HS-27A (cell line): Measurements from ENCODE around the gene TADA2B.

ENCODE experiments used
- DNase-seq: peaks from one replicate; pipeline ENCODE4 v3.0.0-alpha.2; 2012; ENCODE audit warnings: low read depth, missing footprints

The TADA2B gene

DNA sequence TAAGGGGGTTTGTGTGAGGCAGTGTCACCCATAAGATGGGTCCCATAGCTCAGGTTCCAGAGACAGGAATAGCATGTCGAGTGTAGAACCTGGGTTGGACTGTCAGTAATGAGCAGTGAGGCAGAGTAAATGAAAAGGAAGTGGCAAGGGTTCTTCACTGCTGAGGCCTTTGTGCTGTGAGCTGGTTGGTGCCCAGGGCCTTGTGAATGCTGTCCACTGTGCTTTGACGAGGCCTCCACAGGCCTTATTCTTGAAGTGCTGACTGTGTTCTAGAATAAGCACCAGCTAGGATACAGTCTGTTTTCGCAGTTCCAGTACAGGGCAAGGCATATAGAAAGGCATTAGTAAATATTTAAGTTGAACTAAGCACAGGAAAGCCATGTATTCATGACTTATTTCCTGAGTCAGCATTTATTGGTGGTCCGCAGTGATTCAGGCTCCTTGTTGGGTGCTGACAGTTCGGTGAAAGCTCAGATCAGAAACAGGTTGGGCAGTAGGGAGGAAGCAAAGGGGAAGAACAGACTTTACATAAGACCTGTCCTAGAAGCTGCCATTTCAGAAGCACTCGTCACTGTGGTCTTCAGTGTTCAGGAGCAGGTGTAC, 25.6 kb upstream of the TADA2B start:
- no peak for DNase-seq

DNA sequence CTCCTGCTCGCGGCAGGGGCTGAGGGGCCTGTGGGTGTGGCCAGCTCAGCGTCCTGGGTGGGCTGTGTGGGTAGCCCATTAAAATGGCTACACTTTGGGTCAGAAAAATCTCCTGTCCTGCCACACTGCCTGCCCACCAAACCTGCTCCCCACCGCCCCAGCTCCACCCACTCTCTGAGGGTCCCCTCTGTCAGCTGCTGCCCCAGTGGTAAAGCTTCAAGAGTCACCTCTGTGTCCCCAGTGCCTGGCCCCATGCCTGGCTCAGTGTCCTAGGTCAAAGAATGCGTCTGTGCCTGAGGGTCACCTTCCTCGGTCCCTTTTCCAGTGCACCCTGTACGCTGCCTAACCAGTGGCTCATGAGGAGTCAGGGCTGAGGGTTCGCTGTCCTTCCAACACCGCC, 24.9 kb upstream of the TADA2B start:
- no peak for DNase-seq

DNA sequence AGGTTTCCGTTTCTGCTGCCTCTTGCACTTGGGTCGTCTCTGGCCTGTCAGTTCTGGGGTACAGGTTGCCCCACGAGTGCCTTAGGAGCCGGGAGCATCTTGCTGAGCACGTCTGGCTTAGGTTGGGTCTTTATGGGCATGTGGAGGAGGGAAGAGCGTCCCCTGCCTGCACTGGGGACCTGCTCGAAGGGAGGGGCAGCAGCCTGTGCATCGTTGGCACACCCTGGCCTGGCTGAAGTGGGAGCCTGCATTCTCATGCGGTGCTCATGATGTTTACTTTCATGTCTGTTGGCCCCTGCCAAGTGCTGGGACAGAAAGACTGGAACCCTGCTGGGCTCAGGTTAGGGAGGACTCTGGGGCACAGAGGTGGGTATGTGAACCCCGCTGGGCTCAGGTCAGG, 23.8 kb upstream of the TADA2B start:
- DNase-seq: no peak

DNA sequence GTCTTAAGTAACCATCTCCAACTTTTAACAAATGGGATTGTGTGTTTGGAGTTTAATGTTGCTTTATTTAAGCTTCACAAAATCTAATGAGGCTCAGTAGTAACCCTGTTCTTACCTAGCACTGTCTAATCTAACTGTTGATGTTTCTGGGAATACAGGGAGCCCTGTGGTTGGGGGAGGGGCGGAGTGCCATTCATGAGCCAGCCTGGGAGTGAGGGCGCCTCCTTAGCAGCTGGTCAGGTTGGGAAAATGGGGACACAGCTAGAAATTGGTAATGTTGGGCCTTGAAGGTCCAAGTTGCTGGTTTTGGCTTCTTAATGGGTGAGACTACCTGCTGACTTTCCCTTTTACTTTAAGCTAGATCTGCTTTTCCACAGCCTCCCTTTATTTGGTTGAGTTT, 22.9 kb upstream of the TADA2B start:
- no peak for DNase-seq

DNA sequence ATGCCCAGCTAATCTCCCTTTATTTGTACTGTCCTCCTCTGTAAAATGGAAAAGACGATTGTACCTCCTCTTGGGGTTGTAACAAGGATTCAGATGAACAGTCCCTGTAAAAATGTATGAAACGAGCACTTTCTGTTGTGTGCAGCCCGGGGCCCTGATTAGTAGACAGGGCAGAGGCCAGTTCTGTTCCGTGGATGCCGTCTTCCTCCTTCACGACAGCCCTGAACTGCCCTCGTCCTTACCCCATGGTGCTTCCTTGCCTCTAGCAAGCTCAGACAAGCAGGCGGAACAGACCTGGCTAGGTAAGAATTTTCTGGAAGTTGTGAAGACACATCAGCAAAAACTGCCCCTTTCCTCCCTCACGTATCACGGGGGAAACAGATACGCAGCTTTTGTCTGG, 22.3 kb upstream of the TADA2B start:
- DNase-seq: no peak

DNA sequence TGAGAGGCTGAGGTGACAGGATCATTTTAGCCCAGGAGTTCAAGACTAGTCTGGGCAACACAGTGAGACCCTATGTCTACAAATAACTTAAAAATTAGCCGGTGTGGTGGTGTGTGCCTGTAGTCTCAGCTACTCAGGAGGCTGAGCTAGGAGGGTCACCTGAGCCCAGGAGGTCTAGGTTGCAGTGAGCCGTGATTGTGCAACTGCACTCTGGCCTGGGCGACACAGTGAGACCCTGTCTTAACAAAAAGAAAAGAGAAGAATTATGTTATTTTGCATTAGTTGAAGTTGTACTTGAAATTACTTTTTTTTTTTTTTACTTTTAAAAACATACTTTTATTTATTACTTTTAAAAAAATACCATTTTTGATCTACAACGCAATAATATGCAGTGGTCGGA, 21.8 kb upstream of the TADA2B start:
- DNase-seq: no peak

DNA sequence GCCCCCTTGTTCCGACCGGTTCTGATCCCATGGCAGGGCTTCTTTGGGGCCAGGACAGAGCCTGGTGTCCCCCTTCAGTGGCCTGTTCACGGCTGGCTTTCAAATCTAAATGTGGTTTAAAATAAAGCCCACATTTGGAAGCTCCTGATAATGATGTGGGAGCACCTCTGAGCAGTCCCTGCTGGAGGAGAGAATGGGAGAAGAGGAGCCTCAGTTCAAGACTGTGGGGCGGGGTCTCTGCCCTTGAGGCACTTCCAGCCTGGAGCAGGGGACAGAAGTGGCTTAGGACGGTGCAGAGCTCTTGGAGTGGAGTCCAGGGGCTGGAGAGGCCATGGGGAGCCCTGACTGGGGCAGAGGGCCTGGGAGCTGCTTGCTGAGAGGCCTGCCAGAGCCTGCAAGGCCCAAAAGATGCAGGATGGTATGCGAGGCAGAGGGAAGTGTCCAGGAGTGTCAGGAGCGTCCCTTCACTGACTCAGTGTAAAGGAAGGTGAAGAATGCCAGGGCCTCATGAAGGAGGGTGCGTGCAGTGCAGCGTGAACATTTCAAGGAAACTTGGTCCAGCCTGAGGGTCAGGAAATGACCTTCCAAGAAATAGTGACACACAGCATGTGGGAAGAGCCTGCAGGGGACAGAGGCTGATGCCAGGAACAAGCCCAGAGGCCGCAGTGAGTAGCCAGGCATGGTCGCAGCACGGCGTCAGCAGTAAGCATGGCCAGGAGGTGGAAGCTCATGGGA, 21.1 kb upstream of the TADA2B start:
- DNase-seq: peak; percentile 88

DNA sequence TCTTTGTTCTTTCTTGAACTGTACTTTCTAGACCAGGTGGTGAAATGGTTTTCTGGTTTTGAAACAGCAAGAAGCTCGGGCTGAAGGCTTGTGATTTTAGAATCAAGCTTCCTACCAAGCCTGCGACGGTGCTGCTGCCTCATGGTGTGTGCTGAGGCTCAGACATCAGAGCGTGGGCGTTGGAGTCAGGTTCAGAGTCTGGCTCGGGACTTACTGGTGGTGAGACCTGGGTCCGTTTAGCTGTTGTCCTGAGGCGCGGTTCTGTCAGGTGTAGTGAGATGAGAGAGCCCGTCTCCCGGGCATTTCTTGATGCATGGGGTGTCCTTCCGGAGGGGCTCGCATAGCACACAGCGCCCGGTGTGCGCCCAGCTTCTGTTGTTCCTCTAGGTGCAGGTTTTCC, 19.7 kb upstream of the TADA2B start:
- no peak for DNase-seq

DNA sequence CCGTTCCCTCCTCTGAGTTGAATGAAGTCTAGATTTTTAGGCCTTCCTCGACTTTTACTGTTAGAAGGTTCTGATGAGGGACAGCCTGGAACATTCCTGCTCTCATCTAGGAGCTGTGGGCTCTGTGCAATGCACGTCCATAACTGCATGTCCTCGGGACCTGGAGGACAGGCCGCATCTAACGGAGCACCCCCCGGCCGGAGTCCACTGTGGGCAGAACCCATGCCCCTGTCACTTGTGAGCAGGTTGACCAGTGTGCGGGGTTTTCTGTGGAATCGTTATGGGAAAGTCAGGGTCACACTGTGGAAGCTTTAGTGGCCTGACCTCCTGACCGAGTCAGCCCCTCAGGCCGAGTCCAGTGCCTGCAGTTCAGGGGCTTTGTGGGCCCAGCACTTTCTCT, 19.3 kb upstream of the TADA2B start:
- no peak for DNase-seq

DNA sequence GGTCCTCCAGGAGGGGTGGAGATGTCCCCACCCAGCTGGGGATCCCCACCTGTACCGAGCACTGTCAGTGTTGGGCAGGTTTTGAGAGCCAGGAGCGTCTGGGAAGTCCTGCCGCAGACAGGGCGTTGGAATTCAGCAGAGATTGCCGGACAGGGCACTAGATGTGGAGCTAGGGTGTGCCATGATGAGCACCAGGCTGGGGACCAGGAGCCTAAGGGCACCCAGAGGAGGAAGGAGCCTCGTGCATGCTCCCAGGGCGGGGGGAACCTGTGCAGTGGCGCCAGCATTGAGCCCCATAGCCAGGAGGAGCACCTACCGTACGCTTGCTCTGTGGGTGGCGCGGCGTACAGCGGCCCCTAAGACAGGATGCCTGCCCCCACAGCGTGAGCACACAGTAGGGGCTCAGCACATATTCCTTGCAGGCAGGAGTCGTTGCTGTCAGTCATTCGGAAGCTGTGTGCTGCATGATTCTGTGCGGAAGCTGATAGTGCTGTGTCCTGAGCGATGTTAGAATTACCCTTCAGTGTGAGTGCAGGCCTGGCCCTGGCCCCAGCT, 18.8 kb upstream of the TADA2B start:
- no peak for DNase-seq

DNA sequence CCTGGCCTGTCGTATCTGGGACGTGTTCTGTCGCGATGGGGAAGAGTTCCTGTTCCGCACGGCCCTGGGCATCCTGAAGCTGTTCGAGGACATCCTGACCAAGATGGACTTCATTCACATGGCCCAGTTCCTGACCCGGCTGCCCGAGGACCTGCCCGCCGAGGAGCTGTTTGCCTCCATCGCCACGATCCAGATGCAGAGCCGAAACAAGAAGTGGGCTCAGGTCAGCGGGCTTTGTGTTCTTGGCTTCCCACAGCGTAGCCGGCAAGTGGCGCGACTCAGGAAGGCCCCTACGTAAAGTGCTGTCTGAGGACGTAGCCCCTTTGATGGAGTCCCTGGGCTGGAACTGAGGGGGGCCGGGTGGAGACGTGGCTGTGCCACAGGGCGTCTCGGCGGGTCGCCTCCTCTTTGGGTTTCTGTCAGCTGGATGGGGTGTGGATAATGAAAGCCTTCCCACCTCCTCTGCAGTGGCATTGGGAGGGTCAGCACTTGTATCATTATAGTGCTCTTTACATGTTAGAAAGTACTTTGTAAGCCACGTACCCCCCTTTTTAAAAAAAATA, 18.1 kb upstream of the TADA2B start:
- no peak for DNase-seq

DNA sequence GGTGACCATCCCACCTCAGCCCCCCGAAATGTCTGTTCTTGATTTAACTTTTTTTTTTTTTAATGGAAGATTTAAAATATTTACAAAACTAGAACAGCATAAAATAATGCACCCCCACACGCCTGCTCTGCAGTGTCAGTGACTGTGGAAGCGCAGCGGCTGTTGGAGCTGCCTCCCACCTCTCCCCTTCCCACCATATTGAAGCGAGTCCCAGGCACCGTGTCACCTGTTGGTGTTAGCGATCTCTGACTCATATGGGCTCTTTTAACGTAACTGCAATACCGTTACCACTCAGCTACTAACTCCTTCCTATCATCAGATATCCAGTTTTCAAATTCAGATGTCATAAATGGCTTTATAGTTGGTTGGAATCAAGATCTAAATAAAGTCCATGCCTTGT, 17.1 kb upstream of the TADA2B start:
- DNase-seq: no peak

DNA sequence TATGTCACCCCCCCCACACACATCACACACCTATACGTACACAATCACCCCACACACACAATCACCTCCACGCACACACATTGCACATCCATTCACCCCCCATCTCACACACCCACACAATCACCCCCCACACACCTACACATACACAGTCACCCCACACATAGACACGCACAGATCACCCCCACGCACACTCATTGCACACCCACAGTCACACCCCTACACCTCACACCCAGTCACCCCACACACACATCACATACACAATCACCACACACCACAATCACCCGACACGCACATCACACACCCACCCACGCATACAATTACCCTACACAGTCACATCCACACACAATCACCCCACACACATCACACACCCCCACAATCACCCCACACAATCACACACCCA, 15.9 kb upstream of the TADA2B start:
- no peak for DNase-seq

DNA sequence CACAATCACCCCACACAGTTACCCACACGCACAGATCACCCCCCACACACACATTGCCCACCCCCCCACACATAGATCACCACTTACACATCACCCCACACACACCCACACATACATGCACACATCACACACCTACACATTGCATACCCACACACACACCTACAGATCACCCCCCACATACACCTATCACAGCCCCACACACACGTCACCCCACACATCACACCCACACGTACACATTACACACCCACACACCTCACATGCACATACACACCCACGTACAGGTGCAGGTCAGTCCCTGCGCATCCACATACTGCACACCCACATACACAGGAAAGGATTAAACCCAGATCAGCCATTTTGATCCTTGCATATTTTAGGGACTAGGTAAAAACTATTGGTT, 15.3 kb upstream of the TADA2B start:
- no peak for DNase-seq

DNA sequence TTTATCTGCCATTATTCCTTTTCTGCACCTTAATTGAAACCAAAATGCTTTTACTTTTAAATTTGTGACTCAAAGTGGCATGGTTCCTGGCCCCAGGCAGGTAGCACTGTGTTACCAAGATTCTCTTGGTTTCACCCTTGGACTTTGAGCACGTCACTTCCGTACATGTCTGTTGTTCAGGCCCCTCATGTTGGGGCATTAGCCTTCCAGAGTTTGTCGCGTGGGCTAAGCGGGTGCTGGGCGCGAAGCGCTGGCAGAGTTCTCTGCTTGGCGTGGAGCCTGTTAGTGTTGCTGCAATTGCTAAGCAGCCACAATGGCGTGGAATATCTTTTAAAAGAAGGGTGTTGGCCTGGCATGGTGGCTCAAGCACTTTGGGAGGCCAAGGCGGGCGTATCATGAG, 14.0 kb upstream of the TADA2B start:
- no peak for DNase-seq

DNA sequence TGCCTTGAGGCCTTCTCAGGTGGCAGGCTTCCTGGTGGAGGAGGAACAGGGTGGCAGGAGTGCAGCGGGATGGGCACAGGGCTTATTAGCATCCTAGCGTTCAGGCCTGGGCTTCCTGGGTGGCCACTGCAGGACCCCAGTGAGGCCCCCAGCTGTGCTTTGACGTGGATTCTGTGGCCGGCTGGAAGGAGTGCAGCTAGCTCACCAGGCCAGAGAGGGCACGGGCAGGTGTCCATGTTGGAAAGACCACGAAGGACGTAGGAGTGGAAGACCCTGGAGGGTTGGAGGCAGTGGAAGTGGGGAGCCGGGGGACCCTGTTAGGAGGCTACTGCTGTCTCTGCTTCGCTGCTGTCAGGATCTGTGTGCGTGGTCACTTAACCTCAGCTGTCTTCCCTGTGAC, 13.3 kb upstream of the TADA2B start:
- no peak for DNase-seq

DNA sequence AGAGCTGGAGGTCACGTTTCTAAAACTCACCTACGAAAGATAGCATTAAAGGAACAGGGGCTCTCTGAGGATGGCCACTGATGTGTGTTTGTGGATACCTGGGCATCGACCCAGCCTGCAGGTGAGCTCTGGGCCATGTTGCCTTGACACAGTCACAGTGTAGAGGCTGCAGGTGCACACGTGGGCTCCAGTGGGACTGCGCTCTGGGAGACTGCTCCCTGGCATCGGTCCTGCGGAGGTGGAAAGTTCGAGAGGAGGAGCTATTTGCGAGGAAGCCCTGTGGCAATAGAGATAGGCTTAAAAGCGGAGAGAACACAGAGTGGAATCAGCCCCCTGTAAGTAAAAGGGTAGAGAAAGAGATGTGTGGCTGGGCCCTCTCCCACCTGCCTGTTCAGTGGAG, 12.3 kb upstream of the TADA2B start:
- DNase-seq: no peak

DNA sequence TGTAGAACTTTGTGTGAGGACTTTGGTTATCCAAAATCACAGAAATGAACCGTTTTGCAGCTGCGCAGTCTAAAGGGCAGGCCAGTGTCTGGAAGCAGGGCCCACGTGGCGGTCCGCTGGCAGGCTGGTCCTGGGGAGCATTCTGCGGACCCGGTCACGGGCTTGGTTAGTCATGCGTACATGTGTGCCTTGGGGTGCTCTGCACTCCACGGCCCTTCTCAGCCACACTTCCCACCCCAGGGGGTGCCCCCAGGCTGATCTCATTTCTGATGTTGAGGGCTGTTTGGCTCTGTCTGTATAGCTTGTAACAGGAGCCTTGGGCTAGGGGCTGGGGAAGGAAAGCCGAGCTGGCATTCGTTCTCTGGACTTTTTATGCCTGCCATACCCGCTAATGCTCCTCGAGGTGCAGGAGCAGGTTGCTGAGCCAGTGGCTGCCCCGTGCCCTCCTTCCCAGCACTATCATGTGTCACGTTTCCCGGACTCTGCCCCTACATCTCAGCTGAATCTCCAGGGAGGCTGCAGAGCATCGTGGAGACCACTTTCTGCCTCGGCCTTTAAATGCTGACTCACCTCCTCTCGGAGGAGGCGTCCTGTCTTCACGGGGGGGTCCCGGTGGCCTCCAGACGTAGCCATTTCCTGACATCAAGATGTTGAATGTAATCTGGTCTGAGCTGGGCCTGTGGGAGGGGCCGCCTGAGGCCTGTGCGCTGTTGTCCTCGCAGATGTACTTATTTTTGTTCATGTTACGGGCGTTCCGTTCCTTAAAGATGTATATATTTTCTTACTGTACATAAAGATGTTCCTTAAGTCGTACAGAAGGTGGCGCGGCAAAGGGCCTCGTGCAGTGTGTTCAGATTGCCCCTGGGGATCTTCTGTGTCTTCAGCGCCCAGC, 11.4 kb upstream of the TADA2B start:
- no peak for DNase-seq

DNA sequence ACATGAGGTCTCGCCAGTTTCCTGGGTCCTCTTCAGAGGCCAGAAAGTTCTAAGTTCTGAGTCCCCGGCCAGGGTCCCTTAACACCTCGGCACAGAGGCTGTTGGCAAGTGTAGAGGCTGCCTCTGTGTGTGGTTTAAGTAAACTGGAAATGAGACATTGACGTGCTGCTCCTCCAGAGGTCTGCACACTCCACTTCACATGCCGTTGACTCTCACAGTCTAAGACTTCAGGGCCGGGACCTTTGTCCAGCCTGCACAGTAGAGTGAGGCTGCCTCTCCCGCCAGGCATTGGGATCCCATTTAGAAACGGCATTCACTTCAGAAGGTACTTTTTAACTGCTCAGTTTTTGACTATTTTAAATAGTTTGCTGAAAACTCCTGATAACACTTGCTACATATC, 10.6 kb upstream of the TADA2B start:
- no peak for DNase-seq

DNA sequence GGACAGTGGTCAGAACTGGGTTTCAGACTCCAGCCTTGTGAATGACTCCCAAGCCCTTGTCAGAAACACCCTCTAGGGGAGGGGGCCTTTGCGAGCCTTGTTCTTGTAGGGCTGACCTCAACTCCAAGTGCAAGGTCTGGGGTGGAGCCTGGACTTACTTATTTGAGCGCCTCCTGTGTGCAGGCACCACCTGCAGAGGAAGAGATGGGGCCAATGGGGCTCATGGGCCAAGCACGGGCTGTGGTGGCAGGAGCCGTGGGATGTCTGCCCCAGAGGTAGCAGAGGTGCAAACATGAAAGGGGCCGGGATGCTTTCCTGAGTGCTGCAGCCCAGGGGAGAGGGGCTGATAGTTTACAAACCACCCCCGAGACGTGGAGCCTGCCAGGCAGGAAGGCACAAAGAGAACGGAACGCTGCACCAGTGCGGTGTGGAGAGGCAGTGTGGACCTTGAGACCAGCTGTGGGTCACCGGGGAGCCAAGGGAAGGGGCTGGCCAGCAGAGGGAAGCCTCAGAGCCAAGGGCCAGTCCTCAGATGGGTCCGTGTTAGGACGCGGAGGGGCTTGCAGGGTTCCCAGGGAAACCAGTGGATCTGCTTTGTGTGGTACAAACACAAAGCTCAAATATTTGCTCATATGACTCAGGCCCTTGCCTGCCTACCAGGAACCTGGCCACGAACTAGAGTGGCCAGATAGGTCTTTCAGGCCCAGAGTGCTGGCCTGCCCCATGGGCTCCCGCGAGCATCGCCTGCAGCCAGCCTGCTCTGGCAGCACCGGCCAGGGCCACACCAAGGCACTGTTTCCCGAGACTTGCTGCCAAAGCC, 8.7 kb upstream of the TADA2B start:
- DNase-seq: no peak

DNA sequence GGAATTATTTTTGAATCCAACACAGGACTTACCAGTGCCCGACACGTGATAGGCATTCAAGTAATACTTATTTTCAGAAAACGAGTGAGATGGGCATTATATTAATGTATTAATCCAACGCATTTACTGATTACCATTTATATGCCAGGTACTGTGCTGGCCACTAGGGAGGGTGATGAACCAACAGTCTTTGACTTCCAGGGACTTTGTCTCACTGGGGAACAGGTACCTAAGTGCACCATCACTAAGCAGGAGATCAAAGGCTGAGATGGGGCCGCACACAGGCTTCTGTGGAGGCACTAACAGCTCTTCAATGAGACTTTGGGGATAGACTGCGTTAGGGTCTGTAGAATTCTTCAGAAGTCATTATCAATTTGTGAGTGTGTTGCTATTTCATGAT, 5.7 kb upstream of the TADA2B start:
- no peak for DNase-seq

DNA sequence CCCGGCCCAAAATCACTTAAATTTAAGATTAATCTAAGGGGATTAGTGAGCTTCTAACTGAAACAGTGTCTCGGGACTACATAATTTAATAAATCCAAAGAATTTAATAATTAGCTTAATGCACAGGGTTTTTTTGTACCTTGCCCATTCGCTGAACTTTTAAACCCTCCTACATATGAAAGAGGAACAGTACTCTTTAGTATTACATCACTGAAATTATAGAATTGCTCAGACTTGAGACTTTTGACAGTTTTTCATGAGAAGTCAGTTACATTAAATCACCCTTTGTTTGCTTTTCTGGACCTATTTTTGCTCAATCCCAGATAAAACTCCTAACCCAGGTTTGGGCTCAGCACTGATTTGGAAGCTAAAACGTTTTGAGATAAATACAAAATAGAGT, 2.4 kb upstream of the TADA2B start:
- DNase-seq: no peak
